IMR-90 (cell line): ENCODE measurements around the gene NBPF1. TPM values are rescaled to one million over a fixed set of nuclear protein-coding genes. Genes with fewer than 3 reads are reported as not detected.
"Not testable (repeated sequence)": the region's sequence is repeated elsewhere in the genome, so short reads cannot be mapped to it uniquely, and the experiment has no call there.

Experiments used
- ATAC-seq: fragments of 200-7000 bp; cut with Tn5 transposase; 2 replicates; pipeline ENCODE4 v1.9.1; 2020; ENCODE audit warnings: low read depth, mild to moderate bottlenecking, moderate library complexity
- BruUV-seq: library from RNA; stranded (reverse); fragments of 400-500 nt; replicated peaks from 2 replicates; lab custom pipeline; 2021; lab: Mats Ljungman, UMichigan
- CTCF ChIA-PET: fragments of 300-600 bp; formaldehyde crosslinking; extraction: SDS; loops from one replicate; lab custom pipeline; 2021; ENCODE audit warnings: antibody characterized with exemption; lab: Yijun Ruan, JAX
- POLR2A ChIA-PET: fragments of 300-600 bp; sonication (Branson Sonifier 250); formaldehyde crosslinking; loops from one replicate; lab custom pipeline; 2022; ENCODE audit warnings: antibody characterized with exemption; ENCODE audit not compliant: unreplicated experiment; lab: Charles Lee
- DNase-seq: peaks from one replicate; pipeline ENCODE4 v3.0.0; 2013
- H2AFZ ChIP-seq: replicated peaks from 2 replicates; pipeline ENCODE3; 2013; ENCODE audit warnings: low read length, mild to moderate bottlenecking; ENCODE audit not compliant: poor library complexity
- H2AK5ac ChIP-seq: 2 replicates; pipeline ENCODE4 v1.6.1; 2013; ENCODE audit warnings: low read depth, low read length, inconsistent platforms
- H2AK9ac ChIP-seq: replicated peaks from 2 replicates; pipeline ENCODE3; 2013; ENCODE audit warnings: mild to moderate bottlenecking, low read depth, low read length, moderate library complexity; ENCODE audit not compliant: poor library complexity
- H2BK120ac ChIP-seq: 2 replicates; pipeline ENCODE4 v1.6.1; 2013; ENCODE audit warnings: low read depth, low read length, inconsistent platforms
- H2BK15ac ChIP-seq: 3 replicates; pipeline ENCODE4 v1.6.1; 2013; ENCODE audit warnings: low read depth, low read length, inconsistent platforms
- H2BK20ac ChIP-seq: 2 replicates; pipeline ENCODE4 v1.6.1; 2013; ENCODE audit warnings: low read depth, mild to moderate bottlenecking, inconsistent platforms, low read length, moderate library complexity
- H2BK5ac ChIP-seq: 2 replicates; pipeline ENCODE4 v1.6.1; 2013; ENCODE audit warnings: mild to moderate bottlenecking, low read depth, low read length, inconsistent platforms; ENCODE audit not compliant: poor library complexity, severe bottlenecking
- H3K14ac ChIP-seq: replicated peaks from 2 replicates; pipeline ENCODE4 v1.6.1; 2013; ENCODE audit warnings: low read depth, low read length, inconsistent platforms
- H3K18ac ChIP-seq: 2 replicates; pipeline ENCODE4 v1.6.1; 2013; ENCODE audit warnings: low read depth, low read length, control low read depth
- H3K23ac ChIP-seq: 2 replicates; pipeline ENCODE4 v1.6.1; 2013; ENCODE audit warnings: low read depth, low read length, inconsistent platforms
- H3K27ac ChIP-seq: 2 replicates; pipeline ENCODE4 v1.5.1; 2013; ENCODE audit warnings: mild to moderate bottlenecking, control low read depth, low read length; ENCODE audit not compliant: insufficient read depth
- H3K27me3 ChIP-seq: 2 replicates; pipeline ENCODE4 v1.6.1; 2013; ENCODE audit warnings: low read length; ENCODE audit not compliant: control insufficient read depth, insufficient read depth
- H3K36me3 ChIP-seq: 2 replicates; pipeline ENCODE4 v1.6.1; 2013; ENCODE audit warnings: low read length, mixed read lengths; ENCODE audit not compliant: control insufficient read depth, insufficient read depth
- H3K4ac ChIP-seq: 2 replicates; pipeline ENCODE4 v1.6.1; 2013; ENCODE audit warnings: low read depth, low read length, inconsistent platforms
- H3K4me1 ChIP-seq: 2 replicates; pipeline ENCODE4 v1.6.1; 2013; ENCODE audit warnings: low read length, mixed read lengths; ENCODE audit not compliant: control insufficient read depth, insufficient read depth
- H3K4me2 ChIP-seq: 2 replicates; pipeline ENCODE4 v1.6.1; 2013; ENCODE audit warnings: low read depth, mild to moderate bottlenecking, control low read depth, low read length, moderate library complexity
- H3K4me3 ChIP-seq: 2 replicates; pipeline ENCODE4 v1.5.1; 2013; ENCODE audit warnings: low read depth, mild to moderate bottlenecking, control low read depth, low read length, moderate library complexity; ENCODE audit not compliant: insufficient read depth
- H3K56ac ChIP-seq: 2 replicates; pipeline ENCODE4 v1.6.1; 2013; ENCODE audit warnings: low read length, inconsistent platforms; ENCODE audit not compliant: insufficient read depth; ENCODE audit errors: extremely low read depth
- H3K79me1 ChIP-seq, 2 experiments: 2 replicates each; pipeline ENCODE4 v1.6.1; 2013; ENCODE audit warnings: low read length in 2 of 2, inconsistent platforms in 1 of 2, low read depth in 1 of 2
- H3K9ac ChIP-seq: 2 replicates; pipeline ENCODE4 v1.6.1; 2013; ENCODE audit warnings: low read depth, low read length, control low read depth
- H3K9me1 ChIP-seq: 2 replicates; pipeline ENCODE4 v1.6.1; 2013; ENCODE audit warnings: low read length, inconsistent platforms; ENCODE audit not compliant: insufficient read depth
- H3K9me3 ChIP-seq: 2 replicates; pipeline ENCODE4 v1.6.1; 2013; ENCODE audit warnings: low read length; ENCODE audit not compliant: control insufficient read depth, insufficient read depth
- H4K20me1 ChIP-seq: 2 replicates; pipeline ENCODE4 v1.6.1; 2013; ENCODE audit warnings: low read length, inconsistent platforms; ENCODE audit not compliant: insufficient read depth
- H4K5ac ChIP-seq: 2 replicates; pipeline ENCODE4 v1.6.1; 2013; ENCODE audit warnings: mild to moderate bottlenecking, low read depth, low read length, control low read depth
- H4K8ac ChIP-seq, 2 experiments: 2 replicates each; pipeline ENCODE4 v1.6.1; 2013; ENCODE audit warnings: low read depth in 2 of 2, low read length in 2 of 2, control low read depth in 1 of 2, inconsistent platforms in 1 of 2
- H4K91ac ChIP-seq: 2 replicates; pipeline ENCODE4 v1.6.1; 2013; ENCODE audit warnings: low read depth, low read length, inconsistent platforms; ENCODE audit not compliant: insufficient read depth
- FOS ChIP-seq: fragments of 150-350 bp; IDR thresholded peaks from 2 replicates; pipeline ENCODE4 v1.6.1; 2016; ENCODE audit warnings: low read depth, low read length
- MAZ ChIP-seq: IDR thresholded peaks from 2 replicates; pipeline ENCODE4 v1.6.1; 2012; ENCODE audit warnings: low read depth, mild to moderate bottlenecking, low read length, improper control_type of control experiment, moderate library complexity, borderline replicate concordance
- RCOR1 ChIP-seq: IDR thresholded peaks from 2 replicates; pipeline ENCODE4 v1.6.1; 2012; ENCODE audit warnings: mild to moderate bottlenecking, low read length, improper control_type of control experiment; ENCODE audit not compliant: insufficient replicate concordance
- RFX5 ChIP-seq: IDR thresholded peaks from 2 replicates; pipeline ENCODE4 v1.8.0; 2012; ENCODE audit warnings: low read depth, mild to moderate bottlenecking, low read length, moderate library complexity
- WGBS, 2 experiments: methylation state at CpG; one replicate each; pipeline versions ENCODE4 v1.1.5 to v1.1.7; 2013; ENCODE audit warnings: missing lambda C conversion rate in 2 of 2; ENCODE audit not compliant: insufficient read length in 1 of 2; ENCODE audit errors: extremely low coverage in 2 of 2; 5-methylcytosine and 5-hydroxymethylcytosine counted together
- dilution Hi-C: fragments of 300-500 bp; cut with HindIII; formaldehyde crosslinking; loops from one replicate; pipeline ENCODE4 v1.14.3; 2018; ENCODE audit warnings: low sequenced_read_pairs; ENCODE audit not compliant: unreplicated experiment
- in situ Hi-C: fragments of 300-500 bp; cut with MboI; formaldehyde crosslinking; loops from 3 replicates; pipeline ENCODE4 v1.14.3; 2019; ENCODE audit warnings: low sequenced_read_pairs, inconsistent platforms, mixed read lengths
- intact Hi-C: fragments of 100-400 bp; cut with micrococcal nuclease; formaldehyde crosslinking; loops from 2 replicates; pipeline ENCODE4 v1.10.0; 2022
- polyA plus RNA-seq, 3 experiments: library from polyadenylated mRNA; depleted of rRNA; stranded (reverse); fragments of >200 nt; gene quantifications; 2 replicates each; pipeline ENCODE4 v1.2.3, GENCODE V29; 2012; ENCODE audit warnings: low replicate concordance in 1 of 3
- total RNA-seq: library from RNA; depleted of rRNA; stranded (reverse); fragments of >200 nt; gene quantifications from 2 replicates; pipeline ENCODE4 v1.2.3, GENCODE V29; 2012

Gene NBPF1
- total and polyA plus RNA-seq, 2 of the 4 experiments (the other 2 are of a cell fraction), result 18.8 to 25.3 TPM

DNA sequence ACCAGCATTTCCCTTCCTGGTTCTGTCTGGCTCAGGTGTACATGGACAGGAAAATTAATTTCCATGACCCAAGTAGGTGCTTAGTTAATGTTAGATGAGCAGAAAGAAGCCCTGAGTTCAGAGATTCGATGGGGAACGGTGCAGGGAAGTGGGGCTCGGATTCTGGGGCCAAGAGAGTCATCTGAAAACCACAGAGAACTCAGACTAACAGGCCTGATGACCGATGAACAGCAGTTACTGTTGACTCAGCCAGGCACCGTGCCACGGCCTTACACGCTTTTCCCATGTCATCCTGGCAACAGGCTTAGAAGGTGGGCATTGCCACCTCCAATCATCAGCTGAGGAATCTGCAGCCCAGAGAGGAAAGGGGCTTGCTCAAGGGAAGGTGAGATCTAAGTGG is 10.0 kb upstream of the NBPF1 start:
- TF ChIP-seq RCOR1 (peak; percentile 21), MAZ (0 out of 2 replicates have a peak, but pooled peaks have one; percentile 37), RFX5 (peak; percentile 48; the same call in 1 of the 2 replicates), FOS (0 out of 2 replicates have a peak, but pooled peaks have one; percentile 11)
- in situ Hi-C loops, result loop anchor here (5.0 to 25.0 kb wide), 2 partner anchors 324 to 414 kb away; no protein-coding TSS in a partner anchor
- ATAC-seq, result peak; percentile 3; the same call in 1 of the 2 replicates
- dilution Hi-C loops, H2BK120ac ChIP-seq, H3K4me3 ChIP-seq, H3K27me3 ChIP-seq, H3K18ac ChIP-seq, H3K9ac ChIP-seq, H2AK5ac ChIP-seq, H3K4me2 ChIP-seq, POLR2A ChIA-PET, H4K5ac ChIP-seq, H3K9me3 ChIP-seq, H3K79me1 ChIP-seq, intact Hi-C loops, H3K9me1 ChIP-seq, H3K23ac ChIP-seq, H2BK5ac ChIP-seq, H2BK15ac ChIP-seq, H2AFZ ChIP-seq, H2BK20ac ChIP-seq, H4K20me1 ChIP-seq, H2AK9ac ChIP-seq, H3K56ac ChIP-seq, H3K4me1 ChIP-seq, H3K4ac ChIP-seq, BruUV-seq, H4K91ac ChIP-seq, H3K14ac ChIP-seq, H3K27ac ChIP-seq, H4K8ac ChIP-seq: not testable (repeated sequence)
- DNase-seq, result peak; percentile 86
- peaks cover 28% of the 10 kb centered on the region for H3K36me3 ChIP-seq
- 62% methylated on average over 4 of the region's 7 CpGs; no CpG with 5 or more reads in 1 of the 2 experiments for WGBS, 2 experiments
- CTCF ChIA-PET, result interaction anchor here (0.6 kb wide), 1 partner anchor 79 kb away, joined by 3 read pairs; no protein-coding TSS in a partner anchor
